Measurements from ENCODE around the gene LRRC19. TPM values are rescaled to one million over a fixed set of nuclear protein-coding genes. Genes with fewer than 3 reads are reported as not detected.
A peak's percentile ranks its signal among the peaks of the same experiment; 100 is the strongest.

Gene LRRC19
- total RNA-seq, 6 experiments from 2014 or later = 0.46 to 2.6 (median 0.91) TPM

DNA sequence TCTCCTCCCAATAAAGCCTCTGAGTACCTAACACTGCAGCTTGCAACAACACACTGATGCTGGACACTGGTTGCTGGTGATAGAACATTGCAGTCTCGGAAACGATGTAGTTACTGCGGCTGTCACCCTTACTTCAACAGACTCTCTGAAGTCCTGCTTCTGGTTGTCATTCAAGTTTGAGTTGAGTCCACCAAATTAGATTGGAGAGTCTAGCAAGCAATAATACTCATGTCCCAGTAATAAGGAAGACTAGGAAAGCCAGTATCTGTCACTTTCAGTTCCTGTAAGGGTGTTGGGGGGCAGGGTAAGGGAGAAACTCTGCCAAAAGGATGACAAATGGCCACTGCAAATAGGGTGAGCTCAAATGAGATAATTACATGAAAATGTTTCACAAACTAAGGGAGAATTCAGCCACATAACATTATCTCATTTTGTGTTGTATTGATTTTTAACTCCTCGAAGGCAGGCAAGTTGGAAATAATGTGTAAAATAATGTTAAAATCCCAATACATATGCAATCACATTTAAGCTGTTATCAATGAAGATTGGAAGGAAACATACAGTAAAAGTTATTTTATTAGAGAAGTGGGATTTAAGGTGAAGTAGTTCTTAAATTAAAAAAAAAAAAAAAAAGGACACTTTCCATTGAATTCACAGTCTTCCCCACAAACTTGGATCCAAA lies 50.1 kb downstream of the LRRC19 start:
- WGBS (ENCODE audit: insufficient coverage, low coverage, low lambda C conversion rate, missing lambda C conversion rate) = 32% methylated on average over 4 of the region's 4 CpGs
- no peak for DNase-seq
- no peaks in the 10 kb centered on the region for H3K4me1 ChIP-seq
- TF ChIP-seq, protein P1, sequence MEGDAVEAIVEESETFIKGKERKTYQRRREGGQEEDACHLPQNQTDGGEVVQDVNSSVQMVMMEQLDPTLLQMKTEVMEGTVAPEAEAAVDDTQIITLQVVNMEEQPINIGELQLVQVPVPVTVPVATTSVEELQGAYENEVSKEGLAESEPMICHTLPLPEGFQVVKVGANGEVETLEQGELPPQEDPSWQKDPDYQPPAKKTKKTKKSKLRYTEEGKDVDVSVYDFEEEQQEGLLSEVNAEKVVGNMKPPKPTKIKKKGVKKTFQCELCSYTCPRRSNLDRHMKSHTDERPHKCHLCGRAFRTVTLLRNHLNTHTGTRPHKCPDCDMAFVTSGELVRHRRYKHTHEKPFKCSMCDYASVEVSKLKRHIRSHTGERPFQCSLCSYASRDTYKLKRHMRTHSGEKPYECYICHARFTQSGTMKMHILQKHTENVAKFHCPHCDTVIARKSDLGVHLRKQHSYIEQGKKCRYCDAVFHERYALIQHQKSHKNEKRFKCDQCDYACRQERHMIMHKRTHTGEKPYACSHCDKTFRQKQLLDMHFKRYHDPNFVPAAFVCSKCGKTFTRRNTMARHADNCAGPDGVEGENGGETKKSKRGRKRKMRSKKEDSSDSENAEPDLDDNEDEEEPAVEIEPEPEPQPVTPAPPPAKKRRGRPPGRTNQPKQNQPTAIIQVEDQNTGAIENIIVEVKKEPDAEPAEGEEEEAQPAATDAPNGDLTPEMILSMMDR (IDR thresholded peaks at IDR 0.05) = no peak
- no peak for TF ChIP-seq POLR2A (IDR thresholded peaks at IDR 0.05)
- no peaks in the 10 kb centered on the region for H3K36me3 ChIP-seq
- H3K27me3 ChIP-seq = no peaks in the 10 kb centered on the region
- peak; percentile 7 to 70 (median 39) for ATAC-seq
- H3K9me3 ChIP-seq = no peaks in the 10 kb centered on the region
- H3K4me3 ChIP-seq = peak overlapping the region; percentile 58 to 71 (median 63)
- intact Hi-C loops (cut with DNase I) = no loop called here
- peak overlapping the region; percentile 41 to 88 (median 75) for H3K27ac ChIP-seq

DNA sequence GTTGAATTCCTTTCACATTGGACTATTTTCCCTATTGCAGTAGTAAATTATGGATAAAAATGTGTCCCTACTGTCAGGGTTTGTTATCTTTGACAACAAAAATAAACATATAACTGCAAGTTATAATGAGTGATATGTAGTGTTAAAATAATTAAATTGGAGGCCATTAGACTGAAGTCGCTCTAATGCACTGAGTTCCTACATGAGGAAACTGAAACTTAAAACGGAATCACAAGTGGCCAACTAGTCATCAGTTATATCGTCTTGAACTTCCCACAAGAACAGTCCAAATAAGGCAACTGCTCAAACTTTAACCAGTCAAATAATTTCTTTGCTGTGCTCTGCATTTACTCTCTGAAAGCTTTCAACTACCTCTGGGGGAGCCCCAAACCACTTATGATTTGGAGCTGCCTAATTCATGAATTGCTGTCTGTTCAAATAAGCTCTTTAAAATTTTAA lies 51.4 kb downstream of the LRRC19 start:
- Histone ChIP-seq H3K4me3 (no peak overlapping the region), H3K4me1 (no peaks in the 10 kb centered on the region), H3K27me3 (no peaks in the 10 kb centered on the region), H3K36me3 (no peaks in the 10 kb centered on the region), H3K27ac (peak overlapping the region in 2 of 3 donors; percentile 5 to 41), H3K9me3 (no peaks in the 10 kb centered on the region)
- intact Hi-C loops (cut with DNase I) = no loop called here
- no peak for TF ChIP-seq POLR2A (IDR thresholded peaks at IDR 0.05)
- TF ChIP-seq, protein P1 (IDR thresholded peaks at IDR 0.05) = no peak
- DNase-seq (no peak), ATAC-seq (no peak)
- WGBS (ENCODE audit: insufficient coverage, low coverage, low lambda C conversion rate, missing lambda C conversion rate) = 78% methylated on average over 3 of the region's 3 CpGs

DNA sequence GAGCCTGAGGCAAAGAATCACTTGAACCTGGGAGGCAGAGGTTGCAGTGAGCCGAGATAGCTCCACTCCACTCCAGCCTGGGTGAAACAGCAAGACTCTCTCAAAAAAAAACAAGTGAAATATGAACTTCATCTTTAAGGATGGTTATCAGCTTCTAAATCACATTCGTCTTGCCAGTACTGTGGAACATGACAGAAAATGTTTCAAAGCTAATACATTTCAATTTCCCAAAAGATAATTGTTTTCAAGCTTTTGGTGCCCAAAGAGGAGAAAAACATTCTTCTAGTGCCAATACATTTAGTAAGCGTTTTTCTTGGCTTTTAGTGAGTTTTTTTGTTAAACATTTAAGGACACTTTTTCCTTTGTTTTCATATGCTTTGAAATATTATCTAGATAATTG lies 53.7 kb downstream of the LRRC19 start:
- Histone ChIP-seq H3K9me3 (no peaks in the 10 kb centered on the region), H3K27me3 (no peaks in the 10 kb centered on the region), H3K36me3 (no peaks in the 10 kb centered on the region), H3K4me1 (no peaks in the 10 kb centered on the region), H3K27ac (no peak overlapping the region), H3K4me3 (no peak overlapping the region)
- no peak for ATAC-seq
- no peak for DNase-seq
- TF ChIP-seq POLR2A (IDR thresholded peaks at IDR 0.05) = no peak
- TF ChIP-seq, protein P1 (IDR thresholded peaks at IDR 0.05) = no peak
- intact Hi-C loops (cut with DNase I) = no loop called here
- WGBS (ENCODE audit: insufficient coverage, low coverage, low lambda C conversion rate, missing lambda C conversion rate) = 35% methylated on average over 1 of the region's 3 CpGs

DNA sequence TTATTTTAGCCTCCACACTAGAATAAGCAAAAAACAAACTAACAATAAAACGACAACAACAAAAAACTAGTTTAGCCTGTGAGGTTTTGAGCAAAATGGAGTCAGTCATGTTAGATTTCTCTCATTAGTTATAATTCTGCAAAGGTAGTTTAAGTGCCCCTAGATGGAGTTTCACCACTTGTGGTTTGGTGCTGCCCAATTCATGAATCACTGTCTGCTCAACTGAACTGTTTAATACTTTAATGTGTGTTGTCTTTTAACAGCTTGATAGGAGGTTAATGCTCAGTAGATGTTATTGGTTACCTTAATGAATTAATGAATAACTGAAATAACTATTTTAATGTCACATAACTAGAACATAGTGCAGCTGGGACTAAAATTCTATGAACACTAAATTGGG lies 55.0 kb downstream of the LRRC19 start:
- H3K4me3 ChIP-seq = no peak overlapping the region
- no peaks in the 10 kb centered on the region for H3K9me3 ChIP-seq
- no peak overlapping the region for H3K27ac ChIP-seq
- intact Hi-C loops (cut with DNase I) = no loop called here
- no peaks in the 10 kb centered on the region for H3K36me3 ChIP-seq
- WGBS (ENCODE audit: insufficient coverage, low coverage, low lambda C conversion rate, missing lambda C conversion rate) = 92% methylated on average over 1 of the region's 1 CpG
- H3K27me3 ChIP-seq = no peaks in the 10 kb centered on the region
- H3K4me1 ChIP-seq = peaks cover 0 to 6% (median 2%) of the 10 kb centered on the region in 4 donors
- TF ChIP-seq, protein P1 (IDR thresholded peaks at IDR 0.05) = no peak
- TF ChIP-seq POLR2A (IDR thresholded peaks at IDR 0.05) = no peak
- DNase-seq = no peak
- no peak for ATAC-seq
